Endothelial cell of umbilical vein (primary cell): ENCODE results near the gene AMTN. TPM values are rescaled to one million over a fixed set of nuclear protein-coding genes. Genes with fewer than 3 reads are reported as not detected.

Experiments
- BruUV-seq: library from RNA; stranded (reverse); fragments of 400-500 nt; replicated peaks from 2 replicates; lab custom pipeline; 2021; lab: Mats Ljungman, UMichigan
- CTCF ChIA-PET: fragments of 300-600, 350-600 bp; sonication (Branson Sonifier 250); formaldehyde crosslinking; loops from one replicate; lab custom pipeline; 2021; ENCODE audit warnings: antibody characterized with exemption, inconsistent platforms; lab: Charles Lee
- POLR2A ChIA-PET: fragments of 300-600, 350-600 bp; sonication (Branson Sonifier 250); formaldehyde crosslinking; loops from one replicate; lab custom pipeline; 2021; ENCODE audit warnings: antibody characterized with exemption, inconsistent platforms; lab: Charles Lee
- DNase-seq: peaks from one replicate; pipeline ENCODE4 v3.0.0-alpha.2; 2011; ENCODE audit warnings: low read depth, low spot score
- FAIRE-seq: peaks from 2 replicates; lab custom pipeline; 2011; peaks lifted over from hg19 to GRCh38; lab: Jason Lieb, UNC
- H2AFZ ChIP-seq: 2 replicates; pipeline ENCODE4 v1.6.0; 2012; ENCODE audit warnings: low read depth, low read length, control low read depth, inconsistent platforms
- H3K27ac ChIP-seq: 2 replicates; pipeline ENCODE4 v1.5.1; 2011; ENCODE audit warnings: low read depth, mild to moderate bottlenecking, control low read depth, low read length, moderate library complexity; ENCODE audit not compliant: insufficient read depth
- H3K27me3 ChIP-seq, 2 experiments: 2 replicates each; pipeline versions ENCODE4 v1.6.0 to v1.6.1; 2011; ENCODE audit warnings: low read length in 2 of 2, mixed read lengths in 1 of 2; ENCODE audit not compliant: control insufficient read depth in 2 of 2, insufficient read depth in 2 of 2
- H3K36me3 ChIP-seq, 2 experiments: 2 replicates in 1 of 2; 3 replicates in 1 of 2; pipeline ENCODE4 v1.5.1; 2011; ENCODE audit warnings: low read length in 2 of 2, mild to moderate bottlenecking in 1 of 2, moderate library complexity in 1 of 2; ENCODE audit not compliant: control insufficient read depth in 2 of 2, insufficient read depth in 2 of 2; ENCODE audit errors: extremely low read depth in 1 of 2
- H3K4me1 ChIP-seq: 3 replicates; pipeline ENCODE4 v1.5.1; 2011; ENCODE audit warnings: mild to moderate bottlenecking, low read length; ENCODE audit not compliant: control insufficient read depth, insufficient read depth; ENCODE audit errors: extremely low read depth
- H3K4me2 ChIP-seq: 2 replicates; pipeline ENCODE4 v1.6.1; 2011; ENCODE audit warnings: low read length, control low read depth, mixed read lengths; ENCODE audit not compliant: insufficient read depth
- H3K4me3 ChIP-seq, 3 experiments: fragments of 200-600 bp in 1 of 3; sonication (generic), shearing (Covaris generic) in 1 of 3; replicated peaks in 1 of 3; 2 replicates each; pipeline ENCODE4 v1.5.1; 2011 to 2016; ENCODE audit warnings: control low read depth in 3 of 3, low read length in 3 of 3, mild to moderate bottlenecking in 2 of 3, inconsistent platforms in 1 of 3, low read depth in 1 of 3, moderate library complexity in 1 of 3; ENCODE audit not compliant: insufficient read depth in 1 of 3
- H3K79me2 ChIP-seq: 2 replicates; pipeline ENCODE4 v1.6.0; 2012; ENCODE audit warnings: low read length, inconsistent platforms; ENCODE audit not compliant: control insufficient read depth, insufficient read depth
- H3K9ac ChIP-seq: replicated peaks from 2 replicates; pipeline ENCODE3; 2011; ENCODE audit warnings: low read length, control low read depth; ENCODE audit not compliant: insufficient read depth; ENCODE audit errors: extremely low read depth
- H3K9me1 ChIP-seq: replicated peaks from 3 replicates; pipeline ENCODE4 v1.6.0; 2011; ENCODE audit warnings: mild to moderate bottlenecking, low read length; ENCODE audit not compliant: control insufficient read depth, insufficient read depth; ENCODE audit errors: extremely low read depth
- H3K9me3 ChIP-seq: replicated peaks from 2 replicates; pipeline ENCODE4 v1.5.1; 2012; ENCODE audit warnings: low read length, inconsistent platforms; ENCODE audit not compliant: control insufficient read depth, insufficient read depth
- H4K20me1 ChIP-seq: replicated peaks from 2 replicates; pipeline ENCODE3; 2011; ENCODE audit warnings: mild to moderate bottlenecking, low read length; ENCODE audit not compliant: control insufficient read depth, insufficient read depth; ENCODE audit errors: extremely low read depth
- FOS ChIP-seq: IDR thresholded peaks from 2 replicates; pipeline ENCODE4 v1.6.1; 2011; ENCODE audit warnings: mild to moderate bottlenecking, low read length, moderate library complexity, borderline replicate concordance; ENCODE audit not compliant: insufficient read depth
- GATA2 ChIP-seq: IDR thresholded peaks from 2 replicates; pipeline ENCODE4 v1.7.0; 2011; ENCODE audit warnings: low read depth, mild to moderate bottlenecking, moderate library complexity, mixed read lengths, low read length; ENCODE audit not compliant: insufficient read length, insufficient read depth
- MYC ChIP-seq: IDR thresholded peaks from one replicate; pipeline ENCODE4 v1.6.1; 2011; ENCODE audit warnings: mild to moderate bottlenecking, low read depth, low read length
- POLR2A ChIP-seq: IDR thresholded peaks from 2 replicates; pipeline ENCODE4 v1.6.1; 2012; ENCODE audit warnings: low read depth, mild to moderate bottlenecking, control low read depth, low read length
- POLR2AphosphoS5 ChIP-seq: IDR thresholded peaks from 2 replicates; pipeline ENCODE4 v1.6.1; 2012; ENCODE audit warnings: low read depth, mild to moderate bottlenecking, control low read depth, low read length, moderate library complexity; ENCODE audit not compliant: insufficient read depth
- dilution Hi-C: fragments of 300-500 bp; cut with MboI; formaldehyde crosslinking; loops from one replicate; pipeline ENCODE4 v1.15.0; 2019; ENCODE audit warnings: low sequenced_read_pairs; ENCODE audit not compliant: extremely low pct_ligation_motif_present
- intact Hi-C: fragments of 100-400 bp; cut with micrococcal nuclease; formaldehyde crosslinking; loops from one replicate; pipeline ENCODE4 v1.10.0; 2022
- polyA plus RNA-seq, 4 experiments: library from polyadenylated mRNA; depleted of rRNA in 3 of 4; stranded (reverse) in 3 of 4; unstranded in 1 of 4; fragments of >200 nt; gene quantifications; 2 replicates each; pipeline versions ENCODE4 v1.2.1 to v1.2.3, GENCODE V29; 2011 to 2012; ENCODE audit warnings: missing spikeins in 1 of 4
- total RNA-seq: library from RNA; stranded (reverse); gene quantifications from 2 replicates; pipeline ENCODE4 v1.2.3, GENCODE V29; 2021
- TF ChIP-seq, protein P1 (sequence below): IDR thresholded peaks from 2 replicates; pipeline ENCODE4 v1.6.1; 2011; ENCODE audit not compliant: insufficient read depth, insufficient read length
- TF ChIP-seq, protein P2 (sequence below), 2 donors: IDR thresholded peaks; 1 replicate in 1 of 2; 2 replicates in 1 of 2; pipeline ENCODE4 v1.5.1; 2011; ENCODE audit warnings: low read length in 2 of 2, mild to moderate bottlenecking in 2 of 2, moderate library complexity in 2 of 2, control low read depth in 1 of 2, inconsistent platforms in 1 of 2, low read depth in 1 of 2; ENCODE audit not compliant: insufficient read depth in 1 of 2; ENCODE audit errors: extremely low read depth in 1 of 2

AMTN gene
- total and polyA plus RNA-seq, 2 donors (not counting 3 experiments of a cell fraction or from before 2014, with no cell fraction given) = 0.95 TPM; not detected in 1

DNA sequence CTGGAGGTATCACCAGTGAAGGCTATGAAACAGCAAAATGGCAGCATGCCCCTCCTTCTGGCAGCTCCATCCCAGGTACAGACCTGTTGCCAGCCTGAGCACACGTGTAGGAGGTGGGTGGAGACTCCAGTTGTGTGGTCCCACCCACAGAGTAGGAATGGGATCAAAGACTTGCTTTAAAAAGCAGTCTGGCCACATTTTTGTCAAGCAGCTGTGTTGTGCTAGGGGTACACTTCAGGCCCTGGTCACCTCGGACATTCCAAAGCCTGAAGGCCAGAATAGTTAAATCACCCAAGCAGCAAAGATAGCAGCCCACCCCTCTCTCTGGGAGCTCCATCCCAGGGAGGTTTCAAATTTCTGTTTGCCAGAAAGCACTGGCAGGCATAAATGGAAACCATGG is 53.4 kb downstream of the AMTN start:
- H4K20me1 ChIP-seq = no peaks in the 10 kb centered on the region
- CTCF ChIA-PET = no interaction called here
- no peak overlapping the region for H3K4me2 ChIP-seq

DNA sequence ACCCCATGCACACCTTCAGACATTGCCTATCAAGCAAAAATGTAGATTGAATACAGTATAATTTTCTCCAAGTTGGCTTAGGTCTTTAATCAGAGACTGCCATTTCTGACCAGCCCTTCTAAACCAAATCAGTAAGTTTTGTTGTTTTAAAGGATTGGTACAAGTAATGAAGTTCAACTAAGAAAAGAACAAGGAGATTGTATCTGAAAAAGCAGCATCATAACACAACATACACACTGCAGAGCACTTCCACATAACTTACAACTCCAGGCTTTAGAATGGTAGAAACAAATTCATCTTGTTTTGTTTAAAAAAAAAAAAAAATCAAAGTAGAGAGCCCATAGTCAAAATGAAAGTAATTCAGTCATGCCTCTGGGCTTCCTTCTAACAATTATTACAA is 57.6 kb downstream of the AMTN start:
- no peak overlapping the region for H3K9ac ChIP-seq
- no peaks in the 10 kb centered on the region for H4K20me1 ChIP-seq
- H3K9me1 ChIP-seq = no peaks in the 10 kb centered on the region
- no peaks in the 10 kb centered on the region for H3K36me3 ChIP-seq
- ChIA-PET CTCF (no interaction called here), POLR2A (no interaction called here)
- no peak for DNase-seq
- H3K9me3 ChIP-seq = no peaks in the 10 kb centered on the region
- FAIRE-seq = no peak
- intact Hi-C loops = no loop called here
- no peak overlapping the region for H3K27ac ChIP-seq
- no peaks in the 10 kb centered on the region for H3K4me1 ChIP-seq
- no peak overlapping the region for H3K4me3 ChIP-seq
- no peaks in the 10 kb centered on the region for H3K79me2 ChIP-seq
- no peak overlapping the region for H3K4me2 ChIP-seq
- no peak overlapping the region for H2AFZ ChIP-seq
- dilution Hi-C loops = no loop called here
- no TSS peak for BruUV-seq
- TF ChIP-seq FOS (no peak), MYC (no peak), POLR2AphosphoS5 (no peak), POLR2A (no peak)
- TF ChIP-seq, protein P1, sequence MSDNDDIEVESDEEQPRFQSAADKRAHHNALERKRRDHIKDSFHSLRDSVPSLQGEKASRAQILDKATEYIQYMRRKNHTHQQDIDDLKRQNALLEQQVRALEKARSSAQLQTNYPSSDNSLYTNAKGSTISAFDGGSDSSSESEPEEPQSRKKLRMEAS = no peak
- peaks cover 0 to 4% of the 10 kb centered on the region in 2 experiments for H3K27me3 ChIP-seq

More for the DNA sequence above, 53.4 kb downstream of the AMTN start:
- Histone ChIP-seq H3K4me1 (no peaks in the 10 kb centered on the region), H3K4me3 (no peak overlapping the region), H3K9ac (no peak overlapping the region), H3K9me1 (no peaks in the 10 kb centered on the region), H3K9me3 (no peaks in the 10 kb centered on the region), H3K27me3 (no peaks in the 10 kb centered on the region), H3K27ac (no peak overlapping the region), H3K36me3 (no peaks in the 10 kb centered on the region), H2AFZ (no peak overlapping the region), H3K79me2 (no peaks in the 10 kb centered on the region)
- FAIRE-seq (no peak), DNase-seq (no peak)
- dilution Hi-C loops (no loop called here), intact Hi-C loops (no loop called here)
- no TSS peak for BruUV-seq
- no peak for TF ChIP-seq FOS
- TF ChIP-seq, protein P1 = no peak
- TF ChIP-seq, protein P2, sequence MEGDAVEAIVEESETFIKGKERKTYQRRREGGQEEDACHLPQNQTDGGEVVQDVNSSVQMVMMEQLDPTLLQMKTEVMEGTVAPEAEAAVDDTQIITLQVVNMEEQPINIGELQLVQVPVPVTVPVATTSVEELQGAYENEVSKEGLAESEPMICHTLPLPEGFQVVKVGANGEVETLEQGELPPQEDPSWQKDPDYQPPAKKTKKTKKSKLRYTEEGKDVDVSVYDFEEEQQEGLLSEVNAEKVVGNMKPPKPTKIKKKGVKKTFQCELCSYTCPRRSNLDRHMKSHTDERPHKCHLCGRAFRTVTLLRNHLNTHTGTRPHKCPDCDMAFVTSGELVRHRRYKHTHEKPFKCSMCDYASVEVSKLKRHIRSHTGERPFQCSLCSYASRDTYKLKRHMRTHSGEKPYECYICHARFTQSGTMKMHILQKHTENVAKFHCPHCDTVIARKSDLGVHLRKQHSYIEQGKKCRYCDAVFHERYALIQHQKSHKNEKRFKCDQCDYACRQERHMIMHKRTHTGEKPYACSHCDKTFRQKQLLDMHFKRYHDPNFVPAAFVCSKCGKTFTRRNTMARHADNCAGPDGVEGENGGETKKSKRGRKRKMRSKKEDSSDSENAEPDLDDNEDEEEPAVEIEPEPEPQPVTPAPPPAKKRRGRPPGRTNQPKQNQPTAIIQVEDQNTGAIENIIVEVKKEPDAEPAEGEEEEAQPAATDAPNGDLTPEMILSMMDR (IDR thresholded peaks at IDR 0.05; ENCODE audit: extremely low read depth in 1 of 2, insufficient read depth in 1 of 2, low read depth in 1 of 2, low read length in 2 of 2) = no peak
- TF ChIP-seq POLR2AphosphoS5 = no peak
- TF ChIP-seq GATA2 = no peak
- POLR2A ChIA-PET = no interaction called here
